Aorta (tissue), 5 donors: ENCODE data around the gene ARHGAP33. TPM values are rescaled to one million over a fixed set of nuclear protein-coding genes. Genes with fewer than 3 reads are reported as not detected.
"Not testable (repeated sequence)": the region's sequence is repeated elsewhere in the genome, so short reads cannot be mapped to it uniquely, and the experiment has no call there.

Source experiments
- ATAC-seq: fragments of 200-7000 bp; cut with Tn5 transposase; one replicate; pipeline ENCODE4 v1.9.1; 2022; ENCODE audit warnings: moderate library complexity; ENCODE audit not compliant: low FRiP score
- DNase-seq, 2 donors: peaks; one replicate each; pipeline ENCODE4 v3.0.0-alpha.2; 2020
- H3K27ac ChIP-seq, 2 donors: one replicate each; pipeline ENCODE4 v1.5.1; 2013; ENCODE audit warnings: low read length in 2 of 2, mild to moderate bottlenecking in 2 of 2, moderate library complexity in 2 of 2, control low read depth in 1 of 2, inconsistent platforms in 1 of 2, low read depth in 1 of 2
- H3K27me3 ChIP-seq, 2 donors: one replicate each; pipeline ENCODE4 v1.6.1; 2013; ENCODE audit warnings: control low read depth in 1 of 2, low read length in 1 of 2, mild to moderate bottlenecking in 1 of 2, moderate library complexity in 1 of 2; ENCODE audit not compliant: insufficient read depth in 2 of 2, control insufficient read depth in 1 of 2
- H3K36me3 ChIP-seq, 2 donors: one replicate each; pipeline ENCODE4 v1.6.1; 2013; ENCODE audit warnings: control low read depth in 1 of 2, low read length in 1 of 2, mild to moderate bottlenecking in 1 of 2; ENCODE audit not compliant: insufficient read depth in 2 of 2, control insufficient read depth in 1 of 2
- H3K4me1 ChIP-seq, 2 donors: one replicate each; pipeline ENCODE4 v1.6.1; 2013; ENCODE audit warnings: low read length in 2 of 2, control low read depth in 1 of 2, mild to moderate bottlenecking in 1 of 2, moderate library complexity in 1 of 2; ENCODE audit not compliant: insufficient read depth in 2 of 2, control insufficient read depth in 1 of 2
- H3K4me3 ChIP-seq, 2 donors: one replicate each; pipeline ENCODE4 v1.5.1; 2013; ENCODE audit warnings: low read length in 2 of 2, control low read depth in 1 of 2, mild to moderate bottlenecking in 1 of 2
- H3K9me3 ChIP-seq: one replicate; pipeline ENCODE4 v1.6.1; 2013; ENCODE audit warnings: mild to moderate bottlenecking, low read length; ENCODE audit not compliant: control insufficient read depth
- WGBS, 2 donors: extraction: QIAGEN DNeasy Blood & Tissue Kit; methylation state at CpG; one replicate each; pipeline ENCODE4 v1.1.7; 2013; 5-methylcytosine and 5-hydroxymethylcytosine counted together
- intact Hi-C, 2 donors: fragments of 100-400 bp; cut with DNase I; formaldehyde crosslinking; loops; one replicate each; pipeline versions ENCODE4 v1.14.2 to v1.15.0; 2022
- polyA plus RNA-seq, 2 donors: library from polyadenylated mRNA; stranded (reverse); fragments of 200-250 nt; gene quantifications; one replicate each; pipeline ENCODE4 v1.2.3, GENCODE V29; 2013
- total RNA-seq, 2 donors: library from RNA; stranded (reverse); fragmentation: NEBNext Ultra II Directional; extraction: Animal tissue kit (Norgen Biotek cat#: 25700); gene quantifications; one replicate each; pipeline ENCODE4 v1.2.1, GENCODE V29; 2021
- donor health status: healthy with polysubstance abuse.
- donor health status: Bipolar disorder and iron deficiency.
- donor health status: DM: no; HTN: no; CAD: no.
- donor health status: DM: no; HTN: no; CAD: no.
- donor health status: DM: yes; HTN: yes; CAD: no.

ARHGAP33 gene
- total and polyA plus RNA-seq, 4 donors, result 1.9 to 27.8 (median 17.2) TPM

DNA sequence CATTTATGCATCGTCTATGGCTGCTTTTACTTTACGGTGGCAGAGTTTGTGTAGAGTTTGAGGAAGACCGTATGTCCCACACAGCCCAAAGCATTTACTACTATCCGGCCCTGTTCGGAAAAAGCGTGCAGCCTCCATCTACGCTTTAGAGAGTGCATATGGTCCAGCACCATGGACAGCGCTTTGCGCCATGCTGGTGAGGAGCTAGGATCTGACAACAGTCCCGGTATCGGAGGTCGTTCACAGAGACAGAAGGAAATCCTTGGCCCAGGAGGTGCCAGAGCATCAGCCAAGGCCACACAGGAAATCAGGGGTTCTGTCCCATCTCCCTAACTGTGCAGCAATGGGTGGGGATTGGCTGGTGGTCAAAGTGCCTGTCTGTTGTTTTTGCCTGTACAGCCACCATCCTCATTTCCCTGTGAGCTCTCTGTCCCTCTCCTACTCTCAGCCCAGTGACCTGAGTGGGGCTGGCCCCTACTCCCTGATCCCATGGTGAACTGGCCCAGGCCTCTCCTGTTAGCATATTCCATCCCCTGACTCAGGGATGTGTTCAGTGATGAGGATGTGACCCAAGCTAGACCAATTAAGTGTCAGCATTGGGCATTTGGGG is 53.4 kb downstream of the ARHGAP33 start:
- no peaks in the 10 kb centered on the region for H3K36me3 ChIP-seq
- WGBS, 2 donors, result 5% methylated on average over 12 of the region's 12 CpGs
- no peaks in the 10 kb centered on the region for H3K27me3 ChIP-seq
- intact Hi-C loops, result no loop called here
- no peaks in the 10 kb centered on the region for H3K9me3 ChIP-seq
- H3K4me3 ChIP-seq, result no peak overlapping the region
- no peaks in the 10 kb centered on the region for H3K4me1 ChIP-seq
- no peak overlapping the region for H3K27ac ChIP-seq
- ATAC-seq (no peak), DNase-seq (peak in 1 of 2 donors; percentile 68)

DNA sequence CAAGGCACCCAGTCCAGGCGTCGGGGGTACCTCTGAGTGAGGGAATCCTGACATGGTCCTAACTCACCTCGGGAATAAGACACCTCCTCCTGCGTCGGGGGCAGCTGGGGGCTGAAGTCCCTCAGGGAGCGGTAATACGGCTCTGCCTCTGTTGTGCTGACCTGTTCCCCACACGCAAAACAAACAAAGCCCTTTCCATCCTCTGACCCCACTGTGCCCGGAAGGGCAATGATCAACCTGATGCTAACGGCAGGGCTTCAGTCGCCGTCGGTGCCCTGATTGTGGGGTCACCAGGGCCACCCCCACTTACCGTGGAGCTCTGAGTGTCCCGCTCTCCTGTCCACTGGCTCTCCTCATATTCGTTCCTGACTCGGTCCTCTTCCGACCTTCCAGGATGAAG is 55.6 kb downstream of the ARHGAP33 start:
- Histone ChIP-seq H3K27me3 (no peaks in the 10 kb centered on the region), H3K27ac (no peak overlapping the region), H3K36me3 (no peaks in the 10 kb centered on the region), H3K9me3 (no peaks in the 10 kb centered on the region), H3K4me3 (no peak overlapping the region), H3K4me1 (no peaks in the 10 kb centered on the region)
- intact Hi-C loops, result no loop called here
- ATAC-seq (no peak), DNase-seq (no peak)
- 71 to 77% methylated on average over 18 of the region's 18 CpGs for WGBS, 2 donors

DNA sequence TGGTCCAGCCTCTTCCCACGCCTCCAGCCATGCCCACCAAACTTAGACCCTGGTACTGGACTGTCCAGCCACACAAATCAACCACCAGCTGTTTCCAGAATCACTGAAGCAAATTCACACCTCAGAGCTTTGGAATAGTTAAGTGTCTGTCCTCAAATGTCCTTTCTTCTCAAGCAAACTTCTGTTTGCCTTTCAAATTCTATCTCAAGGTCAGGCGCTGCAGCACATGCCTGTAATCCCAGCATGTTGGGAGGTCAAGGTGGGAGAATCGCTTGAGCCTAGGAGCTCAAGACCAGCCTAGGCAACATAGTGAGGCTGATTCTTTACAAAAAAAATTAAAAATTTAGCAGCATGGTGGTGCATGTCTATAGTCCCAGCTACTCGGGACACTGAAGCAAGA is 56.7 kb downstream of the ARHGAP33 start:
- ATAC-seq, result no peak
- intact Hi-C loops, result no loop called here
- WGBS, 2 donors, result 70 to 75% methylated on average over 4 of the region's 4 CpGs

DNA sequence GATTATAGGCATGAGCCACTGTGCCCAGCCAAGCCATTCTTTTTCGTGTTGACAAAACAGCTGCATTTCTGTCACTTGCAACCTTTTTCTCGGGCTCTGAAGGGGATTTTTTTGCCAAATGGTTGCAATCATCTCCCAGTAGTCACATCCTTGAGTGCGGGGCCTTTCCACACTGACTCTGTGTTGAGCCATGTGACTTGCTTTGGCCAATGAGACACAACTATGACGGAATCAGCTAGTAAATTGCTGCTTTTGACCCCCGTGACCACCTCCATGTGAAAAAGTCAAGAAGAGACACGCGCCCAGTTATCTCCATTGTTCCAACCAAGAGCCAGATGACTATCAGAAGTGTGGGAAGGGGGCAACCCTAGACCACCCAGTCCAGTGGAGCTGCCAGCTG is 58.6 kb downstream of the ARHGAP33 start:
- H3K36me3 ChIP-seq, result no peaks in the 10 kb centered on the region
- no peaks in the 10 kb centered on the region for H3K4me1 ChIP-seq
- no peak for DNase-seq
- intact Hi-C loops, result no loop called here
- H3K9me3 ChIP-seq, result peaks cover 2% of the 10 kb centered on the region
- no peak overlapping the region for H3K4me3 ChIP-seq
- no peak for ATAC-seq
- no peak overlapping the region for H3K27ac ChIP-seq
- H3K27me3 ChIP-seq, result no peaks in the 10 kb centered on the region
- WGBS, 2 donors, result 50 to 51% methylated on average over 7 of the region's 7 CpGs

More for the DNA sequence above, 56.7 kb downstream of the ARHGAP33 start:
- no peak for DNase-seq
- H3K4me1 ChIP-seq, result no peaks in the 10 kb centered on the region
- H3K36me3 ChIP-seq, result no peaks in the 10 kb centered on the region
- no peak overlapping the region for H3K4me3 ChIP-seq
- no peak overlapping the region for H3K27ac ChIP-seq
- H3K27me3 ChIP-seq, result no peaks in the 10 kb centered on the region
- no peaks in the 10 kb centered on the region for H3K9me3 ChIP-seq

DNA sequence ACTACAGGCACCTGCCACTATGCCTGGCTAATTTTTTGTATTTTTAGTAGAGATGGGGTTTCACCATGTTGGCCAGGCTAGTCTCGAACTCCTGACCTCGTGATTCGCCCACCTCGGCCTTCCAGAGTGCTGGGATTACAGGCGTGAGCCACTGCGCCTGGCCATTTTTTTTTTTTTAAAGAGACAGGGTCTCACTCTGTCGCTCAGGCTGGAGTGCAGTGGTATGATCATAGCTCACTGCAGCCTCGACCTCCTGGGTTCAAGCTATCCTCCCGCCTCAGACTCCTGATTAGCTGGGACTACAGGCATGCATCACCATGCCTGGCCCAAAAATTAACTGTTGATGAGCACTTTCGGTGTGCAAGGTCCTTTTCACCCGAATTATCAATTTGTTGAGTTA is 60.7 kb downstream of the ARHGAP33 start:
- H3K4me3 ChIP-seq, H3K4me1 ChIP-seq, ATAC-seq, intact Hi-C loops, H3K27ac ChIP-seq, H3K27me3 ChIP-seq, H3K9me3 ChIP-seq, H3K36me3 ChIP-seq, DNase-seq: not testable (repeated sequence)
- WGBS, 2 donors, result 59 to 60% methylated on average over 11 of the region's 11 CpGs

Other genes starting within 250 kb of the ARHGAP33 start
- not detected for gene SBSN, start 247.3 kb upstream of the ARHGAP33 start, total RNA-seq
- under 1 TPM in 1 of 2 donors, not detected in 1; 0.23 TPM for gene SBSN, start 247.3 kb upstream of the ARHGAP33 start, polyA plus RNA-seq
- not detected for gene GAPDHS, start 242.1 kb upstream of the ARHGAP33 start, total RNA-seq
- not detected for gene GAPDHS, start 242.1 kb upstream of the ARHGAP33 start, polyA plus RNA-seq
- 10 to 100 TPM; 48.0 to 52.2 TPM for gene TMEM147, start 229.9 kb upstream of the ARHGAP33 start, total RNA-seq
- gene TMEM147, start 229.9 kb upstream of the ARHGAP33 start, polyA plus RNA-seq, result 100 to 1,000 TPM in 1 of 2 donors, 10 to 100 TPM in 1; 86.0 to 123 TPM
- not detected for gene ATP4A, start 211.9 kb upstream of the ARHGAP33 start, total RNA-seq
- gene ATP4A, start 211.9 kb upstream of the ARHGAP33 start, polyA plus RNA-seq, result not detected
- not detected for gene PMIS2, start 189.4 kb upstream of the ARHGAP33 start, total RNA-seq
- not detected for gene PMIS2, start 189.4 kb upstream of the ARHGAP33 start, polyA plus RNA-seq
- gene HAUS5, start 162.8 kb upstream of the ARHGAP33 start, total RNA-seq, result 10 to 100 TPM in 1 of 2 donors, 1 to 10 TPM in 1; 5.3 to 10.5 TPM
- gene HAUS5, start 162.8 kb upstream of the ARHGAP33 start, polyA plus RNA-seq, result 10 to 100 TPM in 1 of 2 donors, 1 to 10 TPM in 1; 2.9 to 17.5 TPM
- gene RBM42, start 146.5 kb upstream of the ARHGAP33 start, total RNA-seq, result 10 to 100 TPM; 53.7 to 62.0 TPM
- gene RBM42, start 146.5 kb upstream of the ARHGAP33 start, polyA plus RNA-seq, result 10 to 100 TPM; 41.8 to 66.8 TPM
- 1 to 10 TPM in 1 of 2 donors, under 1 TPM in 1; 0.62 to 1.2 TPM for gene ETV2, start 133.8 kb upstream of the ARHGAP33 start, total RNA-seq
- 1 to 10 TPM in 1 of 2 donors, under 1 TPM in 1; 0.46 to 1.9 TPM for gene ETV2, start 133.8 kb upstream of the ARHGAP33 start, polyA plus RNA-seq
- gene COX6B1, start 127.2 kb upstream of the ARHGAP33 start, total RNA-seq, result 100 to 1,000 TPM; 196 to 216 TPM
- 100 to 1,000 TPM; 502 to 730 TPM for gene COX6B1, start 127.2 kb upstream of the ARHGAP33 start, polyA plus RNA-seq
- not detected for gene UPK1A, start 109.0 kb upstream of the ARHGAP33 start, total RNA-seq
- 1 to 10 TPM in 1 of 2 donors, under 1 TPM in 1; 0.54 to 1.5 TPM for gene UPK1A, start 109.0 kb upstream of the ARHGAP33 start, polyA plus RNA-seq
- gene ZBTB32, start 71.0 kb upstream of the ARHGAP33 start, total RNA-seq, result under 1 TPM in 1 of 2 donors, not detected in 1; 0.19 TPM
- not detected for gene ZBTB32, start 71.0 kb upstream of the ARHGAP33 start, polyA plus RNA-seq
- 10 to 100 TPM; 33.6 to 37.9 TPM for gene KMT2B, start 57.6 kb upstream of the ARHGAP33 start, total RNA-seq
- 10 to 100 TPM in 1 of 2 donors, 1 to 10 TPM in 1; 6.4 to 43.3 TPM for gene KMT2B, start 57.6 kb upstream of the ARHGAP33 start, polyA plus RNA-seq
- gene IGFLR1, start 33.1 kb upstream of the ARHGAP33 start, total RNA-seq, result 10 to 100 TPM in 1 of 2 donors, 1 to 10 TPM in 1; 8.1 to 14.9 TPM
- gene IGFLR1, start 33.1 kb upstream of the ARHGAP33 start, polyA plus RNA-seq, result 10 to 100 TPM in 1 of 2 donors, 1 to 10 TPM in 1; 5.1 to 10.9 TPM
- 10 to 100 TPM; 14.8 to 22.0 TPM for gene U2AF1L4, start 30.1 kb upstream of the ARHGAP33 start, total RNA-seq
- gene U2AF1L4, start 30.1 kb upstream of the ARHGAP33 start, polyA plus RNA-seq, result 10 to 100 TPM; 24.7 to 70.4 TPM
- gene PSENEN, start 29.9 kb upstream of the ARHGAP33 start, total RNA-seq, result 10 to 100 TPM; 32.9 to 37.0 TPM
- 10 to 100 TPM; 32.4 to 59.2 TPM for gene PSENEN, start 29.9 kb upstream of the ARHGAP33 start, polyA plus RNA-seq
- 10 to 100 TPM; 10.6 to 13.3 TPM for gene LIN37, start 27.0 kb upstream of the ARHGAP33 start, total RNA-seq
- 10 to 100 TPM; 13.1 to 91.2 TPM for gene LIN37, start 27.0 kb upstream of the ARHGAP33 start, polyA plus RNA-seq
- gene HSPB6, start 18.5 kb upstream of the ARHGAP33 start, total RNA-seq, result 100 to 1,000 TPM; 148 to 152 TPM
- gene HSPB6, start 18.5 kb upstream of the ARHGAP33 start, polyA plus RNA-seq, result 100 to 1,000 TPM in 1 of 2 donors, 10 to 100 TPM in 1; 73.9 to 131 TPM
- 10 to 100 TPM; 18.7 to 19.6 TPM for gene PROSER3, start 17.4 kb upstream of the ARHGAP33 start, total RNA-seq
- 10 to 100 TPM in 1 of 2 donors, 1 to 10 TPM in 1; 4.1 to 18.7 TPM for gene PROSER3, start 17.4 kb upstream of the ARHGAP33 start, polyA plus RNA-seq
- gene PRODH2, start 37.3 kb downstream of the ARHGAP33 start, total RNA-seq, result not detected
- not detected for gene PRODH2, start 37.3 kb downstream of the ARHGAP33 start, polyA plus RNA-seq
- gene NPHS1, start 76.9 kb downstream of the ARHGAP33 start, total RNA-seq, result not detected
- not detected for gene NPHS1, start 76.9 kb downstream of the ARHGAP33 start, polyA plus RNA-seq
- not detected for gene KIRREL2, start 81.3 kb downstream of the ARHGAP33 start, total RNA-seq
- under 1 TPM; 0.08 to 0.50 TPM for gene KIRREL2, start 81.3 kb downstream of the ARHGAP33 start, polyA plus RNA-seq
- gene APLP1, start 93.0 kb downstream of the ARHGAP33 start, total RNA-seq, result 10 to 100 TPM; 12.9 to 13.5 TPM
- gene APLP1, start 93.0 kb downstream of the ARHGAP33 start, polyA plus RNA-seq, result 10 to 100 TPM in 1 of 2 donors, 1 to 10 TPM in 1; 7.6 to 23.0 TPM
- 10 to 100 TPM; 18.9 to 19.4 TPM for gene NFKBID, start 125.0 kb downstream of the ARHGAP33 start, total RNA-seq
- 10 to 100 TPM in 1 of 2 donors, 1 to 10 TPM in 1; 2.9 to 10.4 TPM for gene NFKBID, start 125.0 kb downstream of the ARHGAP33 start, polyA plus RNA-seq
- 10 to 100 TPM; 18.7 TPM for gene HCST, start 127.0 kb downstream of the ARHGAP33 start, total RNA-seq
- 10 to 100 TPM in 1 of 2 donors, 1 to 10 TPM in 1; 7.3 to 20.9 TPM for gene HCST, start 127.0 kb downstream of the ARHGAP33 start, polyA plus RNA-seq
- gene TYROBP, start 132.7 kb downstream of the ARHGAP33 start, total RNA-seq, result 100 to 1,000 TPM in 1 of 2 donors, 10 to 100 TPM in 1; 98.9 to 117 TPM
- gene TYROBP, start 132.7 kb downstream of the ARHGAP33 start, polyA plus RNA-seq, result 100 to 1,000 TPM in 1 of 2 donors, 10 to 100 TPM in 1; 48.8 to 327 TPM
- 10 to 100 TPM; 14.5 to 15.1 TPM for gene LRFN3, start 160.8 kb downstream of the ARHGAP33 start, total RNA-seq
- gene LRFN3, start 160.8 kb downstream of the ARHGAP33 start, polyA plus RNA-seq, result 1 to 10 TPM; 2.0 to 6.1 TPM
- 10 to 100 TPM; 11.6 to 16.6 TPM for gene SDHAF1, start 219.6 kb downstream of the ARHGAP33 start, total RNA-seq
- gene SDHAF1, start 219.6 kb downstream of the ARHGAP33 start, polyA plus RNA-seq, result 10 to 100 TPM; 11.1 to 26.1 TPM
- 1 to 10 TPM; 1.0 to 1.4 TPM for gene SYNE4, start 233.2 kb downstream of the ARHGAP33 start, total RNA-seq
- gene SYNE4, start 233.2 kb downstream of the ARHGAP33 start, polyA plus RNA-seq, result 1 to 10 TPM in 1 of 2 donors, not detected in 1; 2.3 TPM
- 10 to 100 TPM; 14.0 to 15.3 TPM for gene ALKBH6, start 238.6 kb downstream of the ARHGAP33 start, total RNA-seq
- 10 to 100 TPM; 10.3 to 25.6 TPM for gene ALKBH6, start 238.6 kb downstream of the ARHGAP33 start, polyA plus RNA-seq